Heart right ventricle (tissue), 16 donors: ENCODE results near the gene CHMP1A. TPM values are rescaled to one million over a fixed set of nuclear protein-coding genes. Genes with fewer than 3 reads are reported as not detected.
"Not testable (repeated sequence)": the region's sequence is repeated elsewhere in the genome, so short reads cannot be mapped to it uniquely, and the experiment has no call there.

Experiments
- ATAC-seq, 8 donors: fragments of 200-7000 bp; cut with Tn5 transposase; one replicate each; pipeline ENCODE4 v1.9.1; 2020; ENCODE audit warnings: mild to moderate bottlenecking in 8 of 8, moderate library complexity in 8 of 8, moderate number of reproducible peaks in 1 of 8
- DNase-seq, 2 donors: peaks; one replicate each; pipeline ENCODE4 v3.0.0-alpha.2; 2020
- H3K27ac ChIP-seq, 10 donors: fragments of 200-600 bp; sonication (generic) in 2 of 10; one replicate each; pipeline versions ENCODE4 v1.5.0 to v1.8.0; 2020 to 2022; ENCODE audit warnings: mild to moderate bottlenecking in 3 of 10
- H3K27me3 ChIP-seq, 7 donors: fragments of 200-600 bp; one replicate each; pipeline ENCODE4 v1.8.0; 2021 to 2022; ENCODE audit warnings: mild to moderate bottlenecking in 2 of 7
- H3K36me3 ChIP-seq, 9 donors: fragments of 200-600 bp; sonication (generic) in 1 of 9; one replicate each; pipeline versions ENCODE4 v1.5.0 to v1.8.0; 2020 to 2022; ENCODE audit warnings: mild to moderate bottlenecking in 2 of 9
- H3K4me1 ChIP-seq, 9 donors: fragments of 200-600 bp; sonication (generic) in 1 of 9; one replicate each; pipeline versions ENCODE4 v1.5.0 to v1.8.0; 2020 to 2022; ENCODE audit warnings: mild to moderate bottlenecking in 4 of 9
- H3K4me3 ChIP-seq, 10 donors: fragments of 200-600 bp; sonication (generic) in 2 of 10; one replicate each; pipeline versions ENCODE4 v1.5.0 to v1.8.0; 2020 to 2022; ENCODE audit warnings: mild to moderate bottlenecking in 7 of 10, moderate library complexity in 2 of 10
- H3K9me3 ChIP-seq, 11 donors: fragments of 200-600 bp in 10 of 11; sonication (generic) in 2 of 11; one replicate each; pipeline versions ENCODE4 v1.5.0 to v1.8.0; 2013 to 2022; ENCODE audit warnings: mild to moderate bottlenecking in 2 of 11, control low read depth in 1 of 11, moderate library complexity in 1 of 11
- WGBS, 2 donors: extraction: QIAGEN DNeasy Blood & Tissue Kit; methylation state at CpG; one replicate each; pipeline ENCODE4 v1.1.7; 2013; ENCODE audit warnings: inconsistent platforms in 1 of 2; 5-methylcytosine and 5-hydroxymethylcytosine counted together
- intact Hi-C, 10 donors: fragments of 100-400 bp; cut with DNase I; formaldehyde crosslinking; loops; one replicate each; pipeline versions ENCODE4 v1.11.1 to v1.14.2; 2022
- polyA plus RNA-seq, 2 donors: library from polyadenylated mRNA; stranded (reverse); fragments of 200-250 nt; gene quantifications; one replicate each; pipeline ENCODE4 v1.2.3, GENCODE V29; 2013
- total RNA-seq, 10 donors: library from RNA; stranded (reverse); fragmentation: NEBNext Ultra II Directional in 3 of 10; extraction: Animal tissue kit (Norgen Biotek cat#: 25700) in 3 of 10; gene quantifications; one replicate each; pipeline versions ENCODE4 v1.2.1 to v1.2.4, GENCODE V29; 2021 to 2023
- TF ChIP-seq, protein P1 (sequence below), 9 donors: fragments of 200-600 bp; sonication (generic) in 2 of 9; IDR thresholded peaks; one replicate each; pipeline versions ENCODE4 v1.5.0 to v1.8.0; 2021 to 2022; ENCODE audit warnings: antibody characterized with exemption in 9 of 9, mild to moderate bottlenecking in 5 of 9, moderate library complexity in 1 of 9
- donor health status: Arrhythmogenic right ventricular cardiomyopathy.
- donor health status: ischemic (EF 13 %, LVEDD 7.1; RV severe dilation, severe dysfunction).
- donor health status: healthy with polysubstance abuse.
- donor health status: DM: no; HTN: yes; CAD: no.
- donor health status: DM: no; HTN: no; CAD: no.
- donor health status: ischemic (EF 25% LVEDD 6.9; RV normal size, moderate dysfunction).
- donor health status: ischemic (EF 25% LVEDD 5.7; RV mildly dilated, moderate dysfunction).
- donor health status: healthy.
- donor health status: DM: yes; HTN: yes; CAD: no.
- donor health status: Ischemic cardiomyopathy.
- donor health status: ischemic (EF 35%, LVEDD 5.7; RV mildly dilated, moderate dysfunction).
- donor health status: nonischemic (EF 11% LVEDD 7.7; RV severe dilation, severe dysfunction).
- donor health status: DM: yes; HTN: yes; CAD: no.
- donor health status: PGD.
- donor health status: ischemic (EF 29% LVEDD 5.4; RV normal size, mild dysfunction).
- donor health status: nonischemic (EF 23%, LVEDD 6.1; RV moderate dilation, normal function).

Gene CHMP1A
- total and polyA plus RNA-seq, 12 donors, result 30.6 to 71.4 (median 36.7) TPM

DNA sequence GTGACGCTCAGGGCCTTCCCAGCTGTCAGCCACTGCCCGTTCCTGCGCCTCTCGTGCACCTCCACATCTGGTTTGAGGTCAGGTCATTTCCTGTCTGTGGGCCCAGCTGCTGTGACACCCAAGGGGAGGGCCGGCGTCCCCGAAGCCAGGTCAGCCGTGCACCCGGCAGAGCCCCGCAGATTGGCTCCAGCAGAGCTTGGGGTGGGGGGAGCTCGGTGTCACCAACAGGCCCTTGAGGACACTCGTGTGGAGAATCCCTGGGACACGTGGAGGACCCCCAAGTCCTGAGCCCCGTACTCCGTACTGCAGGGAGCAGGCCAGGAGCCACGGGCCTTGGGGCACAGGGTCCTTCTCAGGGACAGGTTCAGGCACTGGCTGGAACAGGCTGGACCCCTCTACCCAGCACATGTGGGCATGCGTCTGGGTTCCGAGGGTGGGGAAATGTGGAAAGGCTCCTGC, 39.2 kb upstream of the CHMP1A start:
- ATAC-seq (no peak), DNase-seq (no peak)
- 77 to 80% methylated on average over 18 of the region's 18 CpGs for WGBS, 2 donors
- Histone ChIP-seq H3K4me3 (no peak overlapping the region), H3K27me3 (no peaks in the 10 kb centered on the region), H3K36me3 (peaks cover 0 to 64% (median 8%) of the 10 kb centered on the region in 9 donors), H3K27ac (no peak overlapping the region), H3K4me1 (peaks cover 10 to 27% (median 20%) of the 10 kb centered on the region in 9 donors), H3K9me3 (no peaks in the 10 kb centered on the region)
- TF ChIP-seq, protein P1, sequence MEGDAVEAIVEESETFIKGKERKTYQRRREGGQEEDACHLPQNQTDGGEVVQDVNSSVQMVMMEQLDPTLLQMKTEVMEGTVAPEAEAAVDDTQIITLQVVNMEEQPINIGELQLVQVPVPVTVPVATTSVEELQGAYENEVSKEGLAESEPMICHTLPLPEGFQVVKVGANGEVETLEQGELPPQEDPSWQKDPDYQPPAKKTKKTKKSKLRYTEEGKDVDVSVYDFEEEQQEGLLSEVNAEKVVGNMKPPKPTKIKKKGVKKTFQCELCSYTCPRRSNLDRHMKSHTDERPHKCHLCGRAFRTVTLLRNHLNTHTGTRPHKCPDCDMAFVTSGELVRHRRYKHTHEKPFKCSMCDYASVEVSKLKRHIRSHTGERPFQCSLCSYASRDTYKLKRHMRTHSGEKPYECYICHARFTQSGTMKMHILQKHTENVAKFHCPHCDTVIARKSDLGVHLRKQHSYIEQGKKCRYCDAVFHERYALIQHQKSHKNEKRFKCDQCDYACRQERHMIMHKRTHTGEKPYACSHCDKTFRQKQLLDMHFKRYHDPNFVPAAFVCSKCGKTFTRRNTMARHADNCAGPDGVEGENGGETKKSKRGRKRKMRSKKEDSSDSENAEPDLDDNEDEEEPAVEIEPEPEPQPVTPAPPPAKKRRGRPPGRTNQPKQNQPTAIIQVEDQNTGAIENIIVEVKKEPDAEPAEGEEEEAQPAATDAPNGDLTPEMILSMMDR (IDR thresholded peaks at IDR 0.05), result no peak
- intact Hi-C loops, result no loop called here

DNA sequence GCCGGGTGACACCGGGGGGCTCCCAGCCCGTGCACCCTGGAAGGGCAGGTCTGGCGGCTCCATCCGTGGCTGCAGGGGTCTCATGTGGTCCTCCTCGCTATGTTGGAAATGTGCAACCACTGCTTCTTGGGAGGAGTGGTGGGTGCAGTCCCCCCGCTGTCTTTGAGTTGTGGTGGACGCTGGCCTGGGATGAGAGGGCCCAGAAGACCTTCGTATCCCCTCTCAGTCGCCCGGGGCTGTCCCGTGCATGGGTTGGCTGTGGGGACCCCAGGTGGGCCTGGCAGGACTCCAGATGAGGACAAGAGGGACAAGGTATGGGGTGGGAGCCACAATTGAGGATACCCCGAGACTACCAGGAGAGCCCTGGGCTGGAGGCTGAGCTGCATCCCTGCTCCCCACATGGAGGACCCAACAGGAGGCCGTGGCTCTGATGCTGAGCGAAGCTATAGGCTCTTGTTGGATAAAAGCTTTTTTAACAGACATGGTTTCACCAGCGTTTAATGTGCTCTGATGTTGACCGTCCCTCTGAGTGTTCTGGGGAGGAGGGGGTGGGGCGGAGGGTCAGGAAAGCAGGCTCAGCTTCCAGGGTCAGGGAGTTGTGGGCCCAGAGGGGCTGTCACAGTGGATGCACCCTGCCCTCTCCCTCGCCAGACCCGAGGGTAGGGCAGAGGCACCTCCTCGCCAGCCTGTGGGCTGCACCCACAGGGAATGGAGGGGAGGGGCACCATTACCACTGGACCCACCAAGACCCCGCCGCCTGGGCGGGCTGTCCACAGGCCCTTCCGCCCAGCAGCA, 38.6 kb upstream of the CHMP1A start:
- DNase-seq (no peak), ATAC-seq (no peak)
- no peaks in the 10 kb centered on the region for H3K9me3 ChIP-seq
- 85 to 86% methylated on average over 25 of the region's 25 CpGs for WGBS, 2 donors
- intact Hi-C loops, result no loop called here
- H3K4me1 ChIP-seq, result peaks cover 9 to 25% (median 17%) of the 10 kb centered on the region in 9 donors
- H3K4me3 ChIP-seq, result no peak overlapping the region
- H3K27me3 ChIP-seq, result no peaks in the 10 kb centered on the region
- no peak overlapping the region for H3K27ac ChIP-seq
- TF ChIP-seq, protein P1 (IDR thresholded peaks at IDR 0.05), result no peak
- peaks cover 0 to 70% (median 10%) of the 10 kb centered on the region in 9 donors for H3K36me3 ChIP-seq

- H3K4me3 ChIP-seq, result no peak overlapping the region
- no peak for DNase-seq
- 91 to 92% methylated on average over 31 of the region's 31 CpGs for WGBS, 2 donors
- TF ChIP-seq, protein P1 (IDR thresholded peaks at IDR 0.05), result no peak
- H3K9me3 ChIP-seq, result no peaks in the 10 kb centered on the region
- H3K36me3 ChIP-seq, result peaks cover 0 to 76% (median 10%) of the 10 kb centered on the region in 9 donors
- no peak for ATAC-seq
- intact Hi-C loops, result no loop called here
- H3K4me1 ChIP-seq, result peaks cover 2 to 17% (median 9%) of the 10 kb centered on the region in 9 donors
- H3K27ac ChIP-seq, result no peak overlapping the region
- H3K27me3 ChIP-seq, result no peaks in the 10 kb centered on the region
Measured at GRCh38 chr16:89695086-89695874, 37.8 kb upstream of the CHMP1A start.

DNA sequence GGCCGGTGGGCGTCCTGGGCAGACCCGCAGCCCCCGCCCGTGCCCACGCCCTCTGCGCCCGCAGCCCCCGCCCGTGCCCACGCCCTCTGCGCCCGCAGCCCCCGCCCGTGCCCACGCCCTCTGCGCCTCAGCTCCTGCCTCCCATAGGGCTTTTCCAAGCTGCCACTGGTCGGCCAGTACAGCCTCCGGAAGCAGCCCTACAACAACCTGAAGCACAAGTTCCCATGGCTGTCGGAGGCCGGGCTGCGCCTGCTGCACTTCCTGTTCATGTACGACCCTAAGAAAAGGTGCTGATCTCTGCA, 37.2 kb upstream of the CHMP1A start:
- intact Hi-C loops, DNase-seq, ATAC-seq, H3K9me3 ChIP-seq, H3K27ac ChIP-seq, H3K4me3 ChIP-seq, H3K27me3 ChIP-seq: not testable (repeated sequence)
- 90 to 92% methylated on average over 11 to 23 of the region's 23 CpGs for WGBS, 2 donors
- H3K36me3 ChIP-seq, result peaks cover 0 to 82% (median 10%) of the 10 kb centered on the region in 9 donors
- peaks cover 0 to 12% (median 4%) of the 10 kb centered on the region in 9 donors for H3K4me1 ChIP-seq
